Endodermal cell (in vitro differentiated cells): ENCODE measurements around the gene ETNPPL. TPM values are rescaled to one million over a fixed set of nuclear protein-coding genes. Genes with fewer than 3 reads are reported as not detected.

Source experiments
- DNase-seq: peaks from one replicate; pipeline ENCODE4 v3.0.0-alpha.2; 2017
- H3K27ac ChIP-seq: 2 replicates; pipeline ENCODE4 v1.5.1; 2013; ENCODE audit warnings: mild to moderate bottlenecking, low read depth, low read length, moderate library complexity
- H3K27me3 ChIP-seq: 2 replicates; pipeline ENCODE4 v1.6.1; 2013; ENCODE audit warnings: mild to moderate bottlenecking, low read length, moderate library complexity; ENCODE audit not compliant: insufficient read depth, control insufficient read depth, poor library complexity, severe bottlenecking
- H3K36me3 ChIP-seq: 2 replicates; pipeline ENCODE4 v1.7.0; 2013; ENCODE audit warnings: mild to moderate bottlenecking, low read length, moderate library complexity; ENCODE audit not compliant: control insufficient read depth, insufficient read depth
- H3K4me1 ChIP-seq: one replicate; pipeline ENCODE4 v1.7.0; 2013; ENCODE audit warnings: low read length; ENCODE audit not compliant: control insufficient read depth, insufficient read depth
- H3K4me3 ChIP-seq: 2 replicates; pipeline ENCODE4 v1.5.1; 2013; ENCODE audit warnings: mild to moderate bottlenecking, low read length, moderate library complexity
- H3K9ac ChIP-seq: 2 replicates; pipeline ENCODE4 v1.6.1; 2013; ENCODE audit warnings: mild to moderate bottlenecking, low read length, moderate library complexity; ENCODE audit not compliant: poor library complexity, severe bottlenecking; ENCODE audit errors: extremely low read depth
- H3K9me3 ChIP-seq: 2 replicates; pipeline ENCODE4 v1.6.1; 2013; ENCODE audit warnings: mild to moderate bottlenecking, low read length, moderate library complexity; ENCODE audit not compliant: control insufficient read depth
- H3K27ac Mint-ChIP-seq: 2 replicates; pipeline ENCODE4 v1.8.0; 2020; ENCODE audit warnings: mixed read lengths
- H3K27me3 Mint-ChIP-seq: 2 replicates; pipeline ENCODE4 v1.8.0; 2021; ENCODE audit warnings: mild to moderate bottlenecking, mixed read lengths; ENCODE audit not compliant: insufficient read depth
- H3K36me3 Mint-ChIP-seq: 2 replicates; pipeline ENCODE4 v1.8.0; 2020; ENCODE audit warnings: low read depth, mixed read lengths
- H3K4me1 Mint-ChIP-seq: 2 replicates; pipeline ENCODE4 v1.8.0; 2020; ENCODE audit warnings: mixed read lengths
- H3K4me3 Mint-ChIP-seq: 2 replicates; pipeline ENCODE4 v1.8.0; 2020; ENCODE audit warnings: mild to moderate bottlenecking, moderate library complexity, mixed read lengths
- H3K9me3 Mint-ChIP-seq: 2 replicates; pipeline ENCODE4 v1.8.0; 2020; ENCODE audit warnings: mild to moderate bottlenecking, mixed read lengths
- CTCF ChIP-seq: fragments of 200-600 bp; sonication (generic); conservative IDR thresholded peaks from 2 replicates; pipeline ENCODE4 v1.5.0; 2021; ENCODE audit warnings: antibody characterized with exemption, mild to moderate bottlenecking
- WGBS, 2 experiments: methylation state at CpG; one replicate each; pipeline versions ENCODE4 v1.1.5 to v1.1.7; 2013; ENCODE audit warnings: missing lambda C conversion rate in 2 of 2, mixed read lengths in 1 of 2; ENCODE audit not compliant: insufficient coverage in 1 of 2, insufficient read length in 1 of 2; 5-methylcytosine and 5-hydroxymethylcytosine counted together
- total RNA-seq, 2 donors: library from RNA; stranded (reverse); fragmentation: NEBNext Ultra II Directional in 1 of 2; extraction: Animal tissue kit (Norgen Biotek cat#: 25700) in 1 of 2; gene quantifications; 2 replicates in 1 of 2; 3 replicates in 1 of 2; pipeline ENCODE4 v1.2.1, GENCODE V29; 2021

Gene ETNPPL
- total RNA-seq, 2 donors from 2014 or later = 9.6 to 13.2 TPM

- Mint-ChIP-seq H3K27me3 (no peaks in the 10 kb centered on the region), H3K36me3 (no peaks in the 10 kb centered on the region), H3K9me3 (no peaks in the 10 kb centered on the region), H3K4me1 (peaks cover 26% of the 10 kb centered on the region), H3K4me3 (no peak overlapping the region), H3K27ac (no peak overlapping the region)
- no peak overlapping the region for H3K4me3 ChIP-seq
- 66 to 72% methylated on average over 2 of the region's 3 CpGs for WGBS, 2 experiments
- DNase-seq = no peak
- H3K9me3 ChIP-seq = no peaks in the 10 kb centered on the region
- H3K9ac ChIP-seq = no peak overlapping the region
- no peaks in the 10 kb centered on the region for H3K27me3 ChIP-seq
- no peak for TF ChIP-seq CTCF
- H3K27ac ChIP-seq = no peak overlapping the region
- no peaks in the 10 kb centered on the region for H3K36me3 ChIP-seq
- H3K4me1 ChIP-seq = peaks cover 3% of the 10 kb centered on the region
Measured at GRCh38 chr4:108702960-108703359, 59.9 kb downstream of the ETNPPL start.

- no peaks in the 10 kb centered on the region for H3K27me3 Mint-ChIP-seq
- H3K27ac Mint-ChIP-seq = no peak overlapping the region
- H3K36me3 Mint-ChIP-seq = no peaks in the 10 kb centered on the region
- Histone ChIP-seq H3K4me3 (no peak overlapping the region), H3K9me3 (no peaks in the 10 kb centered on the region), H3K36me3 (no peaks in the 10 kb centered on the region), H3K27me3 (no peaks in the 10 kb centered on the region), H3K27ac (no peak overlapping the region), H3K4me1 (peaks cover 3% of the 10 kb centered on the region), H3K9ac (no peak overlapping the region)
- WGBS, 2 experiments = 92% methylated on average over 1 of the region's 1 CpG; no CpG with 5 or more reads in 1 of the 2 experiments
- no peak overlapping the region for H3K4me3 Mint-ChIP-seq
- H3K4me1 Mint-ChIP-seq = peaks cover 26% of the 10 kb centered on the region
- no peak for TF ChIP-seq CTCF
- no peaks in the 10 kb centered on the region for H3K9me3 Mint-ChIP-seq
- no peak for DNase-seq
Measured at GRCh38 chr4:108700081-108700757, 62.6 kb downstream of the ETNPPL start.

GRCh38 chr4:108696160-108696559 is 66.7 kb downstream of the ETNPPL start:
- no peak for DNase-seq
- Histone ChIP-seq H3K4me3 (no peak overlapping the region), H3K27me3 (no peaks in the 10 kb centered on the region), H3K4me1 (peaks cover 2% of the 10 kb centered on the region), H3K9me3 (no peaks in the 10 kb centered on the region), H3K36me3 (no peaks in the 10 kb centered on the region), H3K9ac (no peak overlapping the region), H3K27ac (no peak overlapping the region)
- TF ChIP-seq CTCF = no peak
- Mint-ChIP-seq H3K27me3 (no peaks in the 10 kb centered on the region), H3K27ac (no peak overlapping the region), H3K4me3 (no peak overlapping the region), H3K9me3 (no peaks in the 10 kb centered on the region), H3K36me3 (no peaks in the 10 kb centered on the region), H3K4me1 (peaks cover 25% of the 10 kb centered on the region)
- 87 to 94% methylated on average over 3 of the region's 3 CpGs for WGBS, 2 experiments
